ENCODE results near the gene PHF5A. TPM values are rescaled to one million over a fixed set of nuclear protein-coding genes. Genes with fewer than 3 reads are reported as not detected.

PHF5A gene
- total RNA-seq, 2 experiments from 2014 or later, result 41.3 to 44.2 TPM

DNA sequence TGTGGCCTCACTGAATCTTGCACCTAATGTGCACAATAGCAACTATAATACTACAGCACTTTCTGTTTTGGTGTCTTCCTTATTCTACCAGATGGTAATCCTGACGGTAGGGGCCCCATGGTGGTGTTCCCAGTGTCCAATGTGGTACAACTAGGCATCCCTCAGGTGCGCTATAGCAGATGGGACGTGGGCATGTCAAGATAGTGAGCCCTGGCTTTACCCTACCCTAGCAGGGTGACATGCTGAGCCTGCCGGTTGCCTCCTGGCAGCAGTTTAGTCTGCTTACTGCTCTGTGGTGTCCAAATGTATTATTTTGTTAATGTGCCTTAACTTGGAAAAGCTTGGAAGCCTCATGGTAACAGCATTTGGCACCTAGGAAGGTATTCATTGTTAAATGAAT is 19.6 kb upstream of the PHF5A start:
- Histone ChIP-seq H3K9me3 (ENCODE audit: control insufficient read depth in 1 of 2, insufficient read depth in 1 of 2, low read length in 2 of 2) (no peaks in the 10 kb centered on the region), H3K27ac (ENCODE audit: low read depth in 1 of 2, low read length in 2 of 2) (no peak overlapping the region), H3K4me1 (ENCODE audit: insufficient read depth, low read length) (peaks cover 3% of the 10 kb centered on the region), H3K36me3 (ENCODE audit: insufficient read depth, low read length) (peaks cover 4% of the 10 kb centered on the region), H3K4me3 (ENCODE audit: low read length) (no peak overlapping the region), H3K27me3 (ENCODE audit: control insufficient read depth in 1 of 2, insufficient read depth in 2 of 2, low read length in 2 of 2) (no peaks in the 10 kb centered on the region)
- no peak overlapping the region for H3K4me3 Mint-ChIP-seq
- TF ChIP-seq, protein P1, sequence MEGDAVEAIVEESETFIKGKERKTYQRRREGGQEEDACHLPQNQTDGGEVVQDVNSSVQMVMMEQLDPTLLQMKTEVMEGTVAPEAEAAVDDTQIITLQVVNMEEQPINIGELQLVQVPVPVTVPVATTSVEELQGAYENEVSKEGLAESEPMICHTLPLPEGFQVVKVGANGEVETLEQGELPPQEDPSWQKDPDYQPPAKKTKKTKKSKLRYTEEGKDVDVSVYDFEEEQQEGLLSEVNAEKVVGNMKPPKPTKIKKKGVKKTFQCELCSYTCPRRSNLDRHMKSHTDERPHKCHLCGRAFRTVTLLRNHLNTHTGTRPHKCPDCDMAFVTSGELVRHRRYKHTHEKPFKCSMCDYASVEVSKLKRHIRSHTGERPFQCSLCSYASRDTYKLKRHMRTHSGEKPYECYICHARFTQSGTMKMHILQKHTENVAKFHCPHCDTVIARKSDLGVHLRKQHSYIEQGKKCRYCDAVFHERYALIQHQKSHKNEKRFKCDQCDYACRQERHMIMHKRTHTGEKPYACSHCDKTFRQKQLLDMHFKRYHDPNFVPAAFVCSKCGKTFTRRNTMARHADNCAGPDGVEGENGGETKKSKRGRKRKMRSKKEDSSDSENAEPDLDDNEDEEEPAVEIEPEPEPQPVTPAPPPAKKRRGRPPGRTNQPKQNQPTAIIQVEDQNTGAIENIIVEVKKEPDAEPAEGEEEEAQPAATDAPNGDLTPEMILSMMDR (IDR thresholded peaks at IDR 0.05), result no peak
- peaks cover 17% of the 10 kb centered on the region for H3K36me3 Mint-ChIP-seq (ENCODE audit: low read depth)
- peaks cover 34% of the 10 kb centered on the region for H3K4me1 Mint-ChIP-seq (ENCODE audit: low read depth)
- DNase-seq, result no peak
- intact Hi-C loops (cut with DNase I, micrococcal nuclease), result no loop called here
- no peaks in the 10 kb centered on the region for H3K27me3 Mint-ChIP-seq
- ChIA-PET CTCF (no interaction called here), POLR2A (no interaction called here)
- no peak overlapping the region for H3K27ac Mint-ChIP-seq
- H3K9me3 Mint-ChIP-seq, result no peaks in the 10 kb centered on the region
- no peak for ATAC-seq (ENCODE audit: poor library complexity)

DNA sequence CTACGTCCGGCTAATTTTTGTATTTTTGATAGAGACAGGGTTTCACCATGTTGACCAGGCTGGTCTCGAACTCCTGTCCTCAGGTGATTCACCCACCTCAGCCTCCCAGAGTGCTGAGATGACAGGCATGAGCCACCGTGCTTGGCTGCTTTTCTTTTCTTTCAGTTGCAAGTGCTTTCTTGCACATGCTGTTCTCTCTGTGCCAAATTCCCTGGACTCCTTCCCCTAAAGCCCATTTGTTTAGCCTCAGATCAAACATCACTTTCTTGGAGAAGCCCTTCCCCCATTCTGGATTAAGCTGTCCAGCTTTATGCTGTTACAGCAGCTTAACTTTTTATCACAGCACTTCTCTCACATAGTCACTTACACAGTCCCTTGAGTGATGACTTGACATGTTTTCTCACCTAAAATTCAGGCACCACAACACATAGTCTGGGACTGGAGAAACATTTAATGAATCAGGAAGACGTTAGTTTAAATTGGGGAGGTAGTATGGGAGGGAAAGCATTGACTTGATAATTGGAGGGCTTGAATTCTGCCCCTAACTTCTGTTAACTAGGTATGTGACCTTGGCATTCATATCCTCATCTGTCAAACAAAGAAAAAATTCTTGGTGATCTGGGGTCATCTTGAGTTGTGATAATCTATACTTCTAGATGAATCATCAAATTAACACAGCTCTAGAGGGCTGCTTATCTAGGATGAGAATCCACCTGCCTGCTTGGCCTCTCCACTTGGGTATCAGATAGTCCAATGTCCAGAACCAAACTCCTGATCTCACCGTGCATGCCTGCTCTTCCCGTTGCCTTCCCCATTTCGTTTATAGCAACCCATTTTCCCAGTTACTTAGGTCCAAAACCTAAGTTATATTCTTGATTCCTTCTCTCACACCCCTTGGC is 18.8 kb upstream of the PHF5A start:
- ATAC-seq (ENCODE audit: poor library complexity), result no peak
- H3K4me1 Mint-ChIP-seq (ENCODE audit: low read depth), result peaks cover 40% of the 10 kb centered on the region

DNA sequence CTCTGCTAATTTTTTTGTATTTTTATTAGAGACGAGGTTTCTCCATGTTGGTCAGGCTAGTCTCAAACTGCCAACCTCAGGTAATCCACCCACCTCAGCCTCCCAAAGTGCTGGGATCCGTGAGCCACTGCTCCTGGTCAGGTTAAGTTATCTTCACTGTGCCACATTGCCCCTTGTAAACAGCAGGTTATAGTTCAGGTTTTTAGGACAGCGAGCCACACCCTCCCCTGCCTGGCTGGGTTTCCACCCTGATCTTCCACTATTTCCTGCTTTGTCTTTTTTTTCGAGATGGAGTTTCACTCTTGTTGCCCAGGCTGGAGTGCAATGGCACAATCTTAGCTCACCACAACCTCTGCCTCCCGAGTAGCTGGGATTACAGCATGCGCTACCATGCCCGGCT is 16.5 kb upstream of the PHF5A start:
- Histone ChIP-seq H3K4me1 (ENCODE audit: insufficient read depth, low read length) (peaks cover 13% of the 10 kb centered on the region), H3K27me3 (ENCODE audit: control insufficient read depth in 1 of 2, insufficient read depth in 2 of 2, low read length in 2 of 2) (no peaks in the 10 kb centered on the region), H3K4me3 (ENCODE audit: low read length) (no peak overlapping the region), H3K9me3 (ENCODE audit: control insufficient read depth in 1 of 2, insufficient read depth in 1 of 2, low read length in 2 of 2) (no peaks in the 10 kb centered on the region), H3K27ac (ENCODE audit: low read depth in 1 of 2, low read length in 2 of 2) (no peak overlapping the region), H3K36me3 (ENCODE audit: insufficient read depth, low read length) (peaks cover 17% of the 10 kb centered on the region)
- TF ChIP-seq, protein P1 (IDR thresholded peaks at IDR 0.05), result no peak
- no peak for ATAC-seq (ENCODE audit: poor library complexity)
- Mint-ChIP-seq H3K4me1 (ENCODE audit: low read depth) (peaks cover 58% of the 10 kb centered on the region), H3K4me3 (no peak overlapping the region), H3K27me3 (no peaks in the 10 kb centered on the region), H3K36me3 (ENCODE audit: low read depth) (peaks cover 16% of the 10 kb centered on the region), H3K27ac (no peak overlapping the region), H3K9me3 (no peaks in the 10 kb centered on the region)
- no peak for DNase-seq
- POLR2A ChIA-PET, result no interaction called here
- CTCF ChIA-PET, result no interaction called here
- intact Hi-C loops (cut with DNase I, micrococcal nuclease), result no loop called here

More for the DNA sequence above, 18.8 kb upstream of the PHF5A start:
- H3K36me3 ChIP-seq (ENCODE audit: insufficient read depth, low read length), result peaks cover 5% of the 10 kb centered on the region
- POLR2A ChIA-PET, result no interaction called here
- no peak for DNase-seq
- Mint-ChIP-seq H3K36me3 (ENCODE audit: low read depth) (peaks cover 17% of the 10 kb centered on the region), H3K27me3 (no peaks in the 10 kb centered on the region), H3K4me3 (no peak overlapping the region), H3K27ac (no peak overlapping the region), H3K9me3 (no peaks in the 10 kb centered on the region)
- H3K9me3 ChIP-seq (ENCODE audit: control insufficient read depth in 1 of 2, insufficient read depth in 1 of 2, low read length in 2 of 2), result no peaks in the 10 kb centered on the region
- no peaks in the 10 kb centered on the region for H3K27me3 ChIP-seq (ENCODE audit: control insufficient read depth in 1 of 2, insufficient read depth in 2 of 2, low read length in 2 of 2)
- H3K27ac ChIP-seq (ENCODE audit: low read depth in 1 of 2, low read length in 2 of 2), result no peak overlapping the region
- CTCF ChIA-PET, result no interaction called here
- H3K4me1 ChIP-seq (ENCODE audit: insufficient read depth, low read length), result peaks cover 5% of the 10 kb centered on the region
- intact Hi-C loops (cut with DNase I, micrococcal nuclease), result no loop called here
- TF ChIP-seq, protein P1 (IDR thresholded peaks at IDR 0.05), result no peak
- no peak overlapping the region for H3K4me3 ChIP-seq (ENCODE audit: low read length)
